ENCODE measurements around the gene MRPL46. TPM values are rescaled to one million over a fixed set of nuclear protein-coding genes. Genes with fewer than 3 reads are reported as not detected.
A peak's percentile ranks its signal among the peaks of the same experiment; 100 is the strongest.

Gene MRPL46
- total and polyA plus RNA-seq, 2 experiments from 2014 or later: 20.9 to 39.1 TPM

DNA sequence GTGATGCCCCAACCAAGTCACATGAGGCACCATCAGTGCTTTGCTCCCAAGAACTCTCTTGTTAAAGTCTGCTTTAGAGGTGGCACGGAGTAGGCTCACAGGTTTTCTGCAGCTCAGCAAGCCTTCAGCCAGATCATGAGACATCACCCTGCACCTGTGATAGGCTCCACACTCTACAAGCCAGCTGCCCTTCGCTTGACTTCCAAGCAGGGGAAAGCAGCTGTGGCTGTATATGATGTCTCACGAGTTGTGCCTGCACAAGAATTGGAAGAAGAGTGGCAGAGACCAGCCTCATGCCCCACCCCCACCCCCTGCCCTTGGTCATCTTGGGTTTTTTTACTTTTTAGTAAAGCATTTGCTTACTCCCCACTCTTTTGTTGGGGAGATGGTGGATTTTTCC, 22.8 kb upstream of the MRPL46 start:
- Mint-ChIP-seq H3K4me1 (peaks cover 21% of the 10 kb centered on the region), H3K4me3 (no peak overlapping the region), H3K27me3 (ENCODE audit: insufficient read depth, low read depth, poor library complexity) (peaks cover 12% of the 10 kb centered on the region), H3K36me3 (ENCODE audit: low read depth) (no peaks in the 10 kb centered on the region), H3K9me3 (no peaks in the 10 kb centered on the region), H3K27ac (no peak overlapping the region)
- Histone ChIP-seq H3K4me1 (ENCODE audit: insufficient read depth) (peaks cover 15% of the 10 kb centered on the region), H3K4me3 (no peak overlapping the region), H4K20me1 (replicated peaks; ENCODE audit: insufficient read depth) (no peaks in the 10 kb centered on the region), H3F3A (replicated peaks; ENCODE audit: low read depth) (no peaks in the 10 kb centered on the region), H3K9me2 (ENCODE audit: insufficient read depth) (no peaks in the 10 kb centered on the region), H2AFZ (no peak overlapping the region), H3K27me3 (ENCODE audit: insufficient read depth) (no peaks in the 10 kb centered on the region), H3K4me2 (no peak overlapping the region), H3K27ac (ENCODE audit: low read depth) (no peak overlapping the region), H3K36me3 (ENCODE audit: insufficient read depth) (no peaks in the 10 kb centered on the region), H3K79me2 (replicated peaks; ENCODE audit: insufficient read depth) (no peaks in the 10 kb centered on the region)
- ATAC-seq (no peak), DNase-seq (ENCODE audit: low spot score) (no peak)
- TF ChIP-seq NANOG (IDR thresholded peaks at IDR 0.05; ENCODE audit: borderline replicate concordance) (no peak), EZH2phosphoT487 (IDR thresholded peaks at IDR 0.05; ENCODE audit: unreplicated experiment) (no peak), POLR2AphosphoS5 (IDR thresholded peaks at IDR 0.05; ENCODE audit: low read depth) (no peak), EZH2 (IDR thresholded peaks at IDR 0.05; ENCODE audit: low read depth, unreplicated experiment) (no peak), ZNF114 (CRISPR knock-in tag; IDR thresholded peaks at IDR 0.05) (no peak), JUNB (IDR thresholded peaks at IDR 0.05; ENCODE audit: unreplicated experiment) (no peak), ZNF462 (CRISPR knock-in tag; IDR thresholded peaks at IDR 0.05) (no peak)

GRCh38 chr15:88489321-88489720, 22.1 kb upstream of the MRPL46 start:
- Mint-ChIP-seq H3K9me3 (no peaks in the 10 kb centered on the region), H3K36me3 (ENCODE audit: low read depth) (no peaks in the 10 kb centered on the region), H3K4me3 (no peak overlapping the region), H3K27ac (no peak overlapping the region), H3K27me3 (ENCODE audit: insufficient read depth, low read depth, poor library complexity) (peaks cover 12% of the 10 kb centered on the region), H3K4me1 (peaks cover 27% of the 10 kb centered on the region)
- Histone ChIP-seq H3K4me1 (ENCODE audit: insufficient read depth) (peaks cover 22% of the 10 kb centered on the region), H4K20me1 (replicated peaks; ENCODE audit: insufficient read depth) (no peaks in the 10 kb centered on the region), H3K79me2 (replicated peaks; ENCODE audit: insufficient read depth) (no peaks in the 10 kb centered on the region), H3K27ac (ENCODE audit: low read depth) (no peak overlapping the region), H3K9me2 (ENCODE audit: insufficient read depth) (no peaks in the 10 kb centered on the region), H3K27me3 (ENCODE audit: insufficient read depth) (no peaks in the 10 kb centered on the region), H3K36me3 (ENCODE audit: insufficient read depth) (no peaks in the 10 kb centered on the region), H2AFZ (no peak overlapping the region), H3K4me3 (no peak overlapping the region), H3K4me2 (no peak overlapping the region), H3F3A (replicated peaks; ENCODE audit: low read depth) (no peaks in the 10 kb centered on the region)
- peak; percentile 44 for ATAC-seq
- DNase-seq (ENCODE audit: low spot score): peak; percentile 40
- no peak for TF ChIP-seq NANOG (IDR thresholded peaks at IDR 0.05; ENCODE audit: borderline replicate concordance)
- TF ChIP-seq JUNB (IDR thresholded peaks at IDR 0.05; ENCODE audit: unreplicated experiment): no peak
- TF ChIP-seq CREB1 (CRISPR knock-in tag; IDR thresholded peaks at IDR 0.05; ENCODE audit: low read depth): no peak
- peak; percentile 74 for TF ChIP-seq REST (IDR thresholded peaks at IDR 0.05; ENCODE audit: unreplicated experiment)
- no peak for TF ChIP-seq ETS1 (IDR thresholded peaks at IDR 0.05)
